Testis (tissue), 2 donors: ENCODE measurements around the gene HES1.

Experiments used
- POLR2A ChIP-seq: fragments of 450-650 bp; IDR thresholded peaks from one replicate; pipeline ENCODE4 v1.6.1; 2017; ENCODE audit warnings: antibody characterized with exemption, mild to moderate bottlenecking, moderate library complexity
- TF ChIP-seq, protein P1 (sequence below), 3 experiments: fragments of 450-650 bp in 2 of 3; fragments of 200-600 bp in 1 of 3; sonication (generic) in 1 of 3; IDR thresholded peaks; one replicate each; pipeline ENCODE4 v1.5.1; 2016 to 2019; ENCODE audit warnings: antibody characterized with exemption in 3 of 3, mild to moderate bottlenecking in 2 of 3, moderate library complexity in 1 of 3

DNA sequence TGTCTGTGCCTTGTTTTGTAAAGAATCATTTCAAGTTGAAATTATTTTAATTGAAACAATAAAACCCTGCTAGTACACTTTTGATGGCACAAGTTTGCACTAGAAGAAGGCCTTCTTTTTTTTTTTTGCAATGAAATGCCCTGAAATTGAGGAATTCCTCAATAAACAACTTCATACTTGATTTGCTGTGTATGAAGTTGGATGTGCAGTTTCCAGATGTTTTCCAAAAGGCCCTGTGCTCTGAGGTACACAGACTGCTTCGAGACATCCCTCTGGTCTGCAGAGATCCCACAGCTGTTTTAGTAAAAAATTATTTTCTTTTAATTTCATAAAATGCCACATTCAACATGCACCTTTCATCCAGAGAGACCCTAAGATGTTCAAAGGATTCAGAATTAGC, 48.9 kb downstream of the HES1 start:
- TF ChIP-seq POLR2A: no peak
- TF ChIP-seq, protein P1, sequence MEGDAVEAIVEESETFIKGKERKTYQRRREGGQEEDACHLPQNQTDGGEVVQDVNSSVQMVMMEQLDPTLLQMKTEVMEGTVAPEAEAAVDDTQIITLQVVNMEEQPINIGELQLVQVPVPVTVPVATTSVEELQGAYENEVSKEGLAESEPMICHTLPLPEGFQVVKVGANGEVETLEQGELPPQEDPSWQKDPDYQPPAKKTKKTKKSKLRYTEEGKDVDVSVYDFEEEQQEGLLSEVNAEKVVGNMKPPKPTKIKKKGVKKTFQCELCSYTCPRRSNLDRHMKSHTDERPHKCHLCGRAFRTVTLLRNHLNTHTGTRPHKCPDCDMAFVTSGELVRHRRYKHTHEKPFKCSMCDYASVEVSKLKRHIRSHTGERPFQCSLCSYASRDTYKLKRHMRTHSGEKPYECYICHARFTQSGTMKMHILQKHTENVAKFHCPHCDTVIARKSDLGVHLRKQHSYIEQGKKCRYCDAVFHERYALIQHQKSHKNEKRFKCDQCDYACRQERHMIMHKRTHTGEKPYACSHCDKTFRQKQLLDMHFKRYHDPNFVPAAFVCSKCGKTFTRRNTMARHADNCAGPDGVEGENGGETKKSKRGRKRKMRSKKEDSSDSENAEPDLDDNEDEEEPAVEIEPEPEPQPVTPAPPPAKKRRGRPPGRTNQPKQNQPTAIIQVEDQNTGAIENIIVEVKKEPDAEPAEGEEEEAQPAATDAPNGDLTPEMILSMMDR (IDR thresholded peaks at IDR 0.05): no peak
